ENCODE results near the gene GRM2. TPM values are rescaled to one million over a fixed set of nuclear protein-coding genes. Genes with fewer than 3 reads are reported as not detected.

GRM2 gene
- total RNA-seq, 1 experiment from 2014 or later = 0.13 TPM

GRCh38 chr3:51747840-51748239, 41.0 kb downstream of the GRM2 start:
- POLR2A ChIA-PET (ENCODE audit: unreplicated experiment) = no interaction called here

GRCh38 chr3:51748327-51748726, 41.5 kb downstream of the GRM2 start:
- H3F3A ChIP-seq (ENCODE audit: insufficient read depth, low read depth) = no peaks in the 10 kb centered on the region
- H3K27me3 ChIP-seq (ENCODE audit: insufficient read depth, low read depth) = no peaks in the 10 kb centered on the region
- TF ChIP-seq EZH2 (IDR thresholded peaks at IDR 0.05; ENCODE audit: low read depth) (no peak), CTCF (conservative IDR thresholded peaks at IDR 0.05) (no peak)
- intact Hi-C loops (cut with micrococcal nuclease; ENCODE audit: unreplicated experiment) = no loop called here
- CTCF ChIA-PET = interaction anchor here (0.6 kb wide), 1 partner anchor 30 kb away, joined by 7 read pairs; no protein-coding TSS in a partner anchor
- H2AFZ ChIP-seq = no peak overlapping the region
- DNase-seq = no peak
- BruUV-seq (replicated peaks) = no TSS peak
- H4K20me1 ChIP-seq (ENCODE audit: insufficient read depth) = no peaks in the 10 kb centered on the region
- no peak overlapping the region for H3K4me2 ChIP-seq
- H3K36me3 ChIP-seq (ENCODE audit: low read depth) = no peaks in the 10 kb centered on the region
- H3K4me1 ChIP-seq (replicated peaks; ENCODE audit: insufficient read depth) = no peaks in the 10 kb centered on the region
- POLR2A ChIA-PET (ENCODE audit: unreplicated experiment) = no interaction called here
- no peaks in the 10 kb centered on the region for H3K9me3 ChIP-seq (ENCODE audit: insufficient read depth, low read depth)
- H3K27ac ChIP-seq = no peak overlapping the region
- H3K9me2 ChIP-seq (ENCODE audit: insufficient read depth) = no peaks in the 10 kb centered on the region
- H3K79me2 ChIP-seq (ENCODE audit: low read depth) = no peaks in the 10 kb centered on the region
- no peak overlapping the region for H3K4me3 ChIP-seq

More at GRCh38 chr3:51747840-51748239, 41.0 kb downstream of the GRM2 start:
- Histone ChIP-seq H3K79me2 (ENCODE audit: low read depth) (no peaks in the 10 kb centered on the region), H3K9me3 (ENCODE audit: insufficient read depth, low read depth) (no peaks in the 10 kb centered on the region), H3K4me1 (replicated peaks; ENCODE audit: insufficient read depth) (no peaks in the 10 kb centered on the region), H3K27me3 (ENCODE audit: insufficient read depth, low read depth) (no peaks in the 10 kb centered on the region), H3K9me2 (ENCODE audit: insufficient read depth) (no peaks in the 10 kb centered on the region), H2AFZ (no peak overlapping the region), H3F3A (ENCODE audit: insufficient read depth, low read depth) (no peaks in the 10 kb centered on the region), H3K36me3 (ENCODE audit: low read depth) (no peaks in the 10 kb centered on the region), H3K4me3 (no peak overlapping the region), H3K27ac (no peak overlapping the region), H3K4me2 (no peak overlapping the region), H4K20me1 (ENCODE audit: insufficient read depth) (no peaks in the 10 kb centered on the region)
- no peak for TF ChIP-seq EZH2 (IDR thresholded peaks at IDR 0.05; ENCODE audit: low read depth)
- TF ChIP-seq CTCF (conservative IDR thresholded peaks at IDR 0.05) = no peak
- BruUV-seq (replicated peaks) = no TSS peak
- DNase-seq = no peak
- CTCF ChIA-PET = no interaction called here
- intact Hi-C loops (cut with micrococcal nuclease; ENCODE audit: unreplicated experiment) = no loop called here

- H3K27me3 ChIP-seq (ENCODE audit: insufficient read depth, low read depth) = no peaks in the 10 kb centered on the region
- no peak overlapping the region for H2AFZ ChIP-seq
- no peak for TF ChIP-seq EZH2 (IDR thresholded peaks at IDR 0.05; ENCODE audit: low read depth)
- TF ChIP-seq CTCF (conservative IDR thresholded peaks at IDR 0.05) = no peak
- H3K9me3 ChIP-seq (ENCODE audit: insufficient read depth, low read depth) = peaks cover 7% of the 10 kb centered on the region; the same call in 1 of the 2 replicates
- H3K4me2 ChIP-seq = no peak overlapping the region
- no peaks in the 10 kb centered on the region for H3F3A ChIP-seq (ENCODE audit: insufficient read depth, low read depth)
- no peaks in the 10 kb centered on the region for H3K9me2 ChIP-seq (ENCODE audit: insufficient read depth)
- no peaks in the 10 kb centered on the region for H3K4me1 ChIP-seq (replicated peaks; ENCODE audit: insufficient read depth)
- no peaks in the 10 kb centered on the region for H3K36me3 ChIP-seq (ENCODE audit: low read depth)
- ChIA-PET CTCF (no interaction called here), POLR2A (ENCODE audit: unreplicated experiment) (no interaction called here)
- no peak for DNase-seq
- intact Hi-C loops (cut with micrococcal nuclease; ENCODE audit: unreplicated experiment) = no loop called here
- BruUV-seq (replicated peaks) = no TSS peak
- H3K79me2 ChIP-seq (ENCODE audit: low read depth) = no peaks in the 10 kb centered on the region
- no peak overlapping the region for H3K4me3 ChIP-seq
- no peaks in the 10 kb centered on the region for H4K20me1 ChIP-seq (ENCODE audit: insufficient read depth)
- H3K27ac ChIP-seq = no peak overlapping the region
Measured at GRCh38 chr3:51750878-51751277, 44.0 kb downstream of the GRM2 start.

Data from PC-9 (cell line).